Lung (tissue), 12 donors: ENCODE measurements around the gene TFF1. TPM values are rescaled to one million over a fixed set of nuclear protein-coding genes. Genes with fewer than 3 reads are reported as not detected.

ENCODE experiments used
- ATAC-seq: fragments of 200-7000 bp; cut with Tn5 transposase; one replicate; pipeline ENCODE4 v1.9.1; 2020; ENCODE audit warnings: moderate number of reproducible peaks; ENCODE audit not compliant: insufficient read depth, low FRiP score
- DNase-seq, 3 donors: peaks; one replicate each; pipeline ENCODE4 v3.0.0-alpha.2; 2013 to 2017
- H3K27ac ChIP-seq, 2 donors: one replicate each; pipeline ENCODE4 v1.5.1; 2013; ENCODE audit warnings: mild to moderate bottlenecking in 2 of 2, moderate library complexity in 2 of 2, control low read depth in 1 of 2, inconsistent platforms in 1 of 2, low read depth in 1 of 2, low read length in 1 of 2
- H3K27me3 ChIP-seq, 3 donors: one replicate each; pipeline ENCODE4 v1.5.1; 2013; ENCODE audit warnings: low read length in 2 of 3; ENCODE audit not compliant: control insufficient read depth in 3 of 3, insufficient read depth in 3 of 3
- H3K36me3 ChIP-seq, 4 donors: one replicate each; pipeline ENCODE4 v1.5.1; 2013; ENCODE audit warnings: low read length in 4 of 4, mild to moderate bottlenecking in 1 of 4, moderate library complexity in 1 of 4; ENCODE audit not compliant: control insufficient read depth in 4 of 4, insufficient read depth in 4 of 4
- H3K4me1 ChIP-seq, 5 donors: one replicate each; pipeline ENCODE4 v1.5.1; 2013; ENCODE audit warnings: low read length in 5 of 5, mild to moderate bottlenecking in 2 of 5, moderate library complexity in 1 of 5; ENCODE audit not compliant: control insufficient read depth in 5 of 5, insufficient read depth in 5 of 5
- H3K4me3 ChIP-seq: one replicate; pipeline ENCODE4 v1.5.1; 2013; ENCODE audit warnings: mild to moderate bottlenecking, control low read depth, moderate library complexity
- H3K9ac ChIP-seq, 2 donors: one replicate each; pipeline ENCODE4 v1.5.1; 2013; ENCODE audit warnings: low read length in 2 of 2, control low read depth in 1 of 2; ENCODE audit not compliant: insufficient read depth in 1 of 2
- H3K9me3 ChIP-seq, 4 donors: one replicate each; pipeline ENCODE4 v1.5.1; 2013; ENCODE audit warnings: low read length in 3 of 4, mild to moderate bottlenecking in 1 of 4, moderate library complexity in 1 of 4; ENCODE audit not compliant: control insufficient read depth in 4 of 4, insufficient read depth in 3 of 4
- CTCF ChIP-seq: IDR thresholded peaks from 2 replicates; pipeline ENCODE4 v1.5.1; 2012; ENCODE audit warnings: mild to moderate bottlenecking; ENCODE audit errors: control extremely low read depth, extremely low read depth
- WGBS, 2 donors: extraction: QIAGEN DNeasy Blood & Tissue Kit; methylation state at CpG; one replicate each; pipeline ENCODE4 v1.1.7; 2013; 5-methylcytosine and 5-hydroxymethylcytosine counted together
- polyA plus RNA-seq, 2 donors: library from polyadenylated mRNA; stranded (reverse); fragments of 200-250 nt; gene quantifications; one replicate each; pipeline ENCODE4 v1.2.1, GENCODE V29; 2013
- total RNA-seq, 2 donors: library from RNA; depleted of rRNA in 1 of 2; stranded (reverse); fragments of >200 nt in 1 of 2; gene quantifications; one replicate each; pipeline ENCODE4 v1.2.1, GENCODE V29; 2014 to 2021
- donor health status: control.
- donor health status: control.
- donor health status: Bipolar disorder and iron deficiency.
- donor health status: healthy.
- donor health status: DM: yes; HTN: yes; CAD: no.

Gene TFF1
- total and polyA plus RNA-seq, 4 donors, result 0.83 to 3.8 (median 1.2) TPM; not detected in 1

GRCh38 chr21:42398436-42399028 lies 32.2 kb upstream of the TFF1 start:
- WGBS, 2 donors, result 78 to 86% methylated on average over 12 of the region's 12 CpGs
- ATAC-seq (no peak), DNase-seq (no peak)
- no peaks in the 10 kb centered on the region for H3K36me3 ChIP-seq
- H3K27ac ChIP-seq, result no peak overlapping the region
- TF ChIP-seq CTCF, result no peak
- H3K4me1 ChIP-seq, result peaks cover 0 to 7% (median 0%) of the 10 kb centered on the region in 5 donors
- H3K9me3 ChIP-seq, result peaks cover 0 to 3% (median 0%) of the 10 kb centered on the region in 4 donors
- no peak overlapping the region for H3K9ac ChIP-seq
- H3K27me3 ChIP-seq, result no peaks in the 10 kb centered on the region
- H3K4me3 ChIP-seq, result no peak overlapping the region

DNA sequence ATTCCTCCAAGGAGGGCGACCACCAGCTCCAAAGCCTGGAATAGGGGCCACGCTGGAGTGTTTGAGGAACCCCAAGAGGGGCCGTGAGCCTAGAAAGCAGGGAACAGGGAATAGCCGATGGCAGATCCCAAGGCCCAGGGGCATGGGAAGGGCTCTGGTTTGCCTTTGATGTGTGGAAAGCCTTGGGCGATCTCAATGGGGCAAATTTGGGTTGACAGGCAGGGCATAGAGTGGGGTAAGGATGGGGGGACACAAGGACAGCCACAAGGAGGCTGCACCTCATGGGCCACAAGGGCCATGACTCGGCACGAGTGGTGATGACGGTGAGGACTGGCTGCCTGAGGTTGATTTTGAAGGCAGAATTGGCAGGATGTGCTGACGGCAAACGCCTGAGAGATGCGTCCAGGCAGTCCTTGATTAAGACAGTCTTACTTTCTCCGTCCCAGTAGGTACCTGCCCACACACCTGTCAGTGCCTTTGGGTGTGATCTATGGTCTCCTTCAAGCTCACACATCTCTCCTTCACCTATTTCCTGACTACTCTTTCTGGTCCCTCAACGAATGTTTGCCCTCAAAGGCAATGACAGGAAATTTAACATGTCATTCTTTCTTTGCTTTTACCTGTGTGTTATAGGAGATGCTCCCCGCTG lies 31.5 kb upstream of the TFF1 start:
- no peak for TF ChIP-seq CTCF
- no peak overlapping the region for H3K27ac ChIP-seq
- H3K4me3 ChIP-seq, result no peak overlapping the region
- 91 to 94% methylated on average over 14 of the region's 14 CpGs for WGBS, 2 donors
- no peak for DNase-seq
- no peak for ATAC-seq
- no peak overlapping the region for H3K9ac ChIP-seq
- peaks cover 0 to 9% (median 0%) of the 10 kb centered on the region in 5 donors for H3K4me1 ChIP-seq
- no peaks in the 10 kb centered on the region for H3K27me3 ChIP-seq
- no peaks in the 10 kb centered on the region for H3K36me3 ChIP-seq
- H3K9me3 ChIP-seq, result peaks cover 0 to 3% (median 0%) of the 10 kb centered on the region in 4 donors

DNA sequence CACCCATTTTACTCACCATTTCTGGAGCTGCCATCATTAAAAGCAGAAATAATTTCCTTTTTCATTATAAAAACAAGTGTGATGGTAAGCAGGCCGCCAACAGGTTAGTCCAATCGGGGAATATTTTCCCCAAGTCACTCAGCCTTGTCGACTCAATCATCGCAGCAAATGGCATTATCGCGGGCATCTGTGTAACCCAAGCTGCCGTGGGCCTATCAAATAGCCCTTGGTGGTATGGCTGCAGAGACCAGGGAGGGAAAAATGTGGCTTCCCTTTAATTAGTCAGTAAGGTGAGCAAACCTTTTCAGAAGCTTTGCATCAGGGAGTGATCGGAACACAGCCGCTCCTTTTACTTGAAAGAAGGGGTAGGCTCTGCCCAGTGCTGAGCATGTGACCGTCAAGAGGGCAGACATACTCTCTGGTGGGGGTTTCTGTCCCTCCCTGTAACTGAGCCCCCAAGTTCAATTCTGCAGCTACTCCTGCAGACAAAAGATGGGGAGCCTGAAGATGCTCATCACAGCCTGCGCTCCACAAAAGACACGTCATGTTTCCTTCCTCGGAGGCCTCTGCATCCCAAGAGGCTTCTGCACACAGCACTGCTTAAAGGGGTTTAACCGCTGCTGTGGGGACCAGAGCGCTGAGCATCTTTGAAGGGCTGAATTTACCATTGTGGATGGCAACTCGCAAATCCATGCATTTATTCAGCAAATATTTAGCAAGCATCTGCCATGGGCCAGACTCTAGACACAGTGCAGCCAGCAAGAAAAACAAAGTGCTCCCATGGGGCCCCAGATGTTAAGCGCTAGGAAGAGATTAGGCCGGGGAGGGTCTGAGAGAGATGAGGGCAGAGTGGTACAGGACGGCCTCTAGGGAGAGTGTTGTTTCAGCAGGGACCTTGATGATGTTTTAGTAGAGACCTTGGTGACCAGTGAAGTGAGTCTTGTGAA lies 30.7 kb upstream of the TFF1 start:
- Histone ChIP-seq H3K9me3 (peaks cover 0 to 3% (median 0%) of the 10 kb centered on the region in 4 donors), H3K27ac (no peak overlapping the region), H3K4me3 (no peak overlapping the region), H3K36me3 (no peaks in the 10 kb centered on the region), H3K4me1 (peaks cover 0 to 11% (median 0%) of the 10 kb centered on the region in 5 donors), H3K27me3 (no peaks in the 10 kb centered on the region), H3K9ac (no peak overlapping the region)
- DNase-seq (no peak), ATAC-seq (no peak)
- WGBS, 2 donors, result 91 to 93% methylated on average over 19 of the region's 19 CpGs
- no peak for TF ChIP-seq CTCF
